DLD1 (cell line): ENCODE data around the gene LRP1B.

ENCODE experiments used
- in situ Hi-C: cut with HindIII; loops from 2 replicates; pipeline ENCODE4 v1.10.0; 2017; ENCODE audit warnings: low sequenced_read_pairs

The LRP1B gene

DNA sequence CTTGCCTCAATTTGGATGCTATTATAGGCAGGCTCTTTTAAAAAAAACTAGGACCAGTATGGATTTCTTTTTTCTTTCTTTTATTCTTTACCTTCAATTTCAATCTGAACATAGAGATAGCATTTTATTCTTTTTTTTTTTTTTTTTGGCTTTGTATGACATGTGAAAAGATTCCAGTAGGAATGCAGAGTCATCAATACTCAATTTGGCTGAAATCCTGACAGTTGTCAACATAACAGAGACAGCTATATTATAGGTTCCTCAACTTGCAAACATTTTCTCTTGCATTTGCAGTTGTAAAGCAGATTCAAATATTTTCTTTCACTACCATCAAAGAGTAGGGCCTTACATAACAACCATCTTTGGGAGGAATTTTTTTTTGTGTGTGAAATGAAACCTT lies 334.4 kb downstream of the LRP1B start:
- in situ Hi-C loops: no loop called here

DNA sequence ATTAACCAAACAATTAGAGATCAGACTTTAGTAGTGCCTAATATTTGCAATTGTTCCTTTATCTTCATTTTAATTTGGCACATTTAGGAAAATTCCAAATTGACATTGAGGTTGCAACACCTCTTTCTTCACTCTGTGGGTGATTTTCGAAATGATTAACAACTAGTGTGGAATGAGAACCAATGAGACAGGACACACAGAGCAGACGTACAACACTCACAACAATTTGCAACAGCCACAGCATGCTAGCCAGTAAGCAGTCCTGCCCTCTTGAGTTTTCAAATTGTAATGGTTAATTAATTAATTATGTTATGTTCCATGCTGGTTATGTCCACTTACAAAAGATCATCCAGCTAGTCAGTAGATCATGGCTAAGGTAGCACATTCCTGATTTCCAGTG lies 339.3 kb downstream of the LRP1B start:
- in situ Hi-C loops: no loop called here

DNA sequence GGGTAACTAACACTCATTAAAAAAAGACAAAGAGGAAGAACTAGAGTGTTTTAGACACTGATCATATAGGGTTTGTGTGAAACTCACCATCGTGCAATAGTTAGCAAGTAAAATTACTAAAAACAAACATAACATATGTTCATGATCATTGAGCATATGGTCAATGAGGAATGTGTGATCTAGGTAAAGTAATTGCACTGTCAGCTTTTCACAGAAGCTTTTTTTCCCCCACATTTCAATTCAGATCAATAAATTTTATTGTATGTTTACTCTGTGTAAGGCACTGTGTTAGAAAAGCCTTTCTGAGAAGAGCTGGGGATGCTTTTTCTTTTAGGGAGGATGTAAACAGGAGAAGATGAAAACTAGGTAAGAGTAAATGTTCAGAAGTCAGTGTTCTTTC lies 348.2 kb downstream of the LRP1B start:
- in situ Hi-C loops: no loop called here

DNA sequence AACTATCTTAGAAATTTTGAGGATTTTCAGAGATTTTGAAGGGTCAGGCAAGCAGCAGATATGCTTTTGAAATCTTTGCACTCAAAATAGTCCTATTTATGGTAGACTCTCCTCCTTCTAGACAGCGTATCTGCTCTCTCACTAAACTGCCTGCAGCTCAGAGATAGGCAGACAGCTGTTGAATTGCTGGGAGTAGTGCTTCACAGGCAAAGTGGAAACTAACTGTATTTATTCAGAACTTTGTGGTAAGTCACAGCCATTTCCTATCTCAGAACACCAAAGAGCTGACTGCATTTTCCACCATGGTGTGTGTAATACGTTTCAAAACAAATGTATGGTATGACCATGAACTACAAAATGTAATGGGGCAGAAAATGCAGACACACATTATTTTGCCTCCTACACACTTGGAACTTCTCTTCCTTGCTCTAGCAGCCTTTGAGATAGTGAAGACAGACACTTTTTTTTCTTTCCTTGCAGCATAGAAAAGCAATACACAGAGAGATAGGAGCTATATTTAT lies 352.4 kb downstream of the LRP1B start:
- in situ Hi-C loops: no loop called here

DNA sequence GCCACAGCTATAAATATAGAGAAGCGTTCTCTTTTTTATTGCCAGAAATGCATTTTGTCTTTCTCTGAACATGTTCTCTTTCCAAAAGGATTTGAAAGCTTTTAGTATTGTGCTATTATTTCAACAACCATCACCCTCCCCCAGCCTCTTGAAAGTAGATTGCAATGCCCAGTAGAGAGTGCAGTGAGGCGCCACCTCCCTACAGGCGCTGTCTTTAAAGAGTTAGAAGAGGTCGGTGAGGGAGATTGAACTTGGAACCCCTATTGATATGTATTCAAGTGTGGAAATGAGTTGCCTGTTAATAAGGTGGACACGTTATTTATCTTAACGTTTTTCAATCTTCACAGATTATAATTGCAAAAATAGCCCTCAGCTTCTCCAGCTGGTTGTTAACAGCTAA lies 360.3 kb downstream of the LRP1B start:
- in situ Hi-C loops: no loop called here

DNA sequence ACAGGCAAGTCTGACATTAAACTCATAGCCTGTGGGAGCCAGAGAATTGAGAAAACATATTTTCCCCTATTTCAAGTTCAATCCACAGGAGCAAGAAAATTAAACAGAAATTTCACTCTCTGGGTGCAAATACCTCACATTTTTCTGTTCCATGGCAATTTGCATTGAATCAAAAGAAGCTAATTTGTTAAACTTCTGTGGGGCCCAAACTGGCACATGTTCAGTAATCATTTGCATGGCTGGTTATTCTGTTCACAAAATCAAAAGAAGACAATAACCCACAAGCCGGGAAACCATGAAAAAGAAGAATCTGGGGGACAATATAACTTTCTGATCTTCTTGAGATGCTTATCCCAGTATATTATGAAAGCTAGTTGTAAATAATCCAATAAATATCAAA lies 363.1 kb downstream of the LRP1B start:
- in situ Hi-C loops: no loop called here

DNA sequence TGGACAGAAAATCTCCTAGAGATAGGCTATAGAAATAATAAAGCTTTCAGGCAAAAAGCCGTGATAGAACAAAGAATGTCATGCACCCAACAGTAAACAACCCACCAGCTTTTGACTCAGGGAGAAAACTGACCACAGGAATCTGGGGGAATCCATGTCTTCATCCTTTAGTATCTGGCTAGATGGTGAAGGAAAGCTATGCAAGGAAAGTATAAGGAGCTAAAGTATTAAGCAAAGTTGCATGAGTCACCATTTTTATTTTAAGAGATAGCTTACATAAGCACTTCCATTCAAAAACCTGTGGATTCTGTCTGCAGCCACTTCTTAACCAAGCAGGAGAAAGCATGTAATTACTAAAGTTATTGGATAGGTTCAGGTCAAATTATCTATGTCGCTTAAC lies 363.8 kb downstream of the LRP1B start:
- in situ Hi-C loops: no loop called here

DNA sequence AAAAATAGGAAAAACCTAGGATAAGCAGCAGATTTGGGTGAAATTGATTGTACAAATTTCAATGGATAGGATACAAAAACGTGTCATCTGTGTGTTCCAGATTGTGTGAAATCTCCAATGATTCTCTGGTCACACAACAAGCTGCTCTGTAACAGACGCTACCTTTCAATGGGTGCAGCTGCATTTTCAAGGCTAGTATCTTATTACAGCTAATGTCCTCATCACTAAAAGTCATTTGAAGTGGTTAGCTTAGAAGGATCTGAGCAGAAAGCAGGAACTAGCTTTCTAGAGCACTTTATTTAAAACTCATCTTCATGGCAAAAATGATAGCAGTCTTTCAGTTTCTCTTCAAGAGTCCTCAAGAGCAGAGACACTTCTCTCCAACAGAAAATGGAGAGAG lies 364.6 kb downstream of the LRP1B start:
- in situ Hi-C loops: no loop called here

DNA sequence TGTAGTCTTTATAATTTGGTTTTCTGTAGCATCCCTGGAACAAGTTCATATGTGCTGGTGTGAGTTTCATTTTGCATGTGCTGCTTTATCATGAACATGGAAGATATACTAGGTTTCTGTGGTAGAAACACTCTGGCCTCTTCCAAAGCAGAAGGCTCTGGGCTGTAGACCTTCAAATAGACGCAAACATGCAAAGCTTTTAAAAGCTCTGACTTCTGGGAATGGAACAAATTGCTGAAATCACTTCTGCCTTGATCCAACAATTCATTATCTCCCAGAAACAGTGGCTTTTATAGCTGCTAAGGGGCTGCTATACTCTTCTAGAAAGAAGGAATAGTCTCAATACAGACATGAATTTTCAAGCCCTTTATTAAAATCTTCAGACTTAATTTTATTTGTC lies 382.2 kb downstream of the LRP1B start:
- in situ Hi-C loops: no loop called here

DNA sequence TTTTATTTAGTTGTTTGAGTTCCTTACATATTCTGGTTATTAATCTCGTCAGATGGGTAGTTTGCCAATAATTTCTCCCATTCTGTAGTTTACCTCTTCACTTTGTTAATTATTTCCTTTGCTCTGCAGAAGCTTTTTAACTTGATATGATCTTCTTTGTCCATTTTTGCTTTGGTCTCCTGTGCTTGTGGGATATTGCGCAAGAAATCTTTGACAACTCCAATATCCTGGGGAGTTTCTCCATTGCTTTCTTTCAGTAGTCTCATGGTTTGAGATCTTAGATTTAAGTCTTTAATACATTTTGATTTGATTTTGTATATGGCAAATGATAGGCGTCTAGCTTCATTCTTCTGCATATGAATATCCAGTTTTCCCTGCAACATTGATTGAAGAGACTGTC lies 389.2 kb downstream of the LRP1B start:
- in situ Hi-C loops: no loop called here

DNA sequence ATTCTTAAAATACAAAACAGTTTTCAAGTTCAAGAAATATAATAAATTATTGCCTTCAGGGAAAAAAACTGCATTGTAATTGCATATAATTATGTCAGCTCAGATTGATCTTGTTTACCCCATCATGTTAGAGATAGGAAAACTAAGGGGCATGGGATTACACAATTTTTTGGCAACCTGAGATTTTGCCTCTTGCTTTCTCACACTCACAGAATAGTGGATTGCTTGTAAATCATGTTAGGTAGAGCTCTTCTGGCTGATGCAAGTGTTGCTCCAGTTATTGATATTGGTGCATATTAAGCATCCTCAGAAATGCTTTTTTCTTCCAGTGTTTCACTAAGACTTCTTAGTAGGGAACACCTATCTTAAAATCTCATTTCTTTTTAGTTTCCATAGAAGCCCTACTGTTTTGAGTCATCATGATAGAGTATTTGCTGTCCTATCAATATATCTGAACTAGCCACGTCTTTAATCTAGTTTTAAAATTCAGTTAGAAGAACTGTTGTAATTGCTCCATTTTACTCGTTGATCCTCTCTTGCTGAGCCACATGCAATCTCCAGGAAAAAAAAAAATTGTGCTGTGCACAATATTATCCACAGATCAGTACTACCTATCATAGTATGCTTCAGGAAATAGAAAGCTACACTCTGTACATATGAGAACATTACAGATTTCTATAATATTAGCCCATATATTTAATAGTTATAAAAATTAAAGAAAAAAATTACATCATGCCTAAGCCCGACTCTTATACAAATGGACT lies 393.1 kb downstream of the LRP1B start:
- in situ Hi-C loops: no loop called here

DNA sequence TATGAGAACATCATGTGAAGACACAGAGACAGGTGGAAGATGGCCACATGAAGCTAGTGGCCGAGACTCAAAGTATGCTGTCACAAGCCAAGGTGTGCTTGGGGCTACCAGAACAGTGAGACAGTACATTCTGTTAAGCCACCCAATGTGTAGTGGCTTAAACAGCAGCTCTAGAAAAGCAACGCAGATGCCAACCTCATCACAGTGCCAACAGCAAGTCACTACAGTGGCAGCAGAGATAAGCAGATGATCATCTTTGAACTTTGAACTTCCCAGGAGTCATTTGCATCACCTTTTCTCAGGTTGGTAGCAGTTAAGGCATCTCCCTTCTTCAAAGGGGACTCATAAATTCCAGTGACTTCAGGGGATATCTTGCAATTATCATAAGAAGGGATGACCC lies 394.4 kb downstream of the LRP1B start:
- in situ Hi-C loops: no loop called here

DNA sequence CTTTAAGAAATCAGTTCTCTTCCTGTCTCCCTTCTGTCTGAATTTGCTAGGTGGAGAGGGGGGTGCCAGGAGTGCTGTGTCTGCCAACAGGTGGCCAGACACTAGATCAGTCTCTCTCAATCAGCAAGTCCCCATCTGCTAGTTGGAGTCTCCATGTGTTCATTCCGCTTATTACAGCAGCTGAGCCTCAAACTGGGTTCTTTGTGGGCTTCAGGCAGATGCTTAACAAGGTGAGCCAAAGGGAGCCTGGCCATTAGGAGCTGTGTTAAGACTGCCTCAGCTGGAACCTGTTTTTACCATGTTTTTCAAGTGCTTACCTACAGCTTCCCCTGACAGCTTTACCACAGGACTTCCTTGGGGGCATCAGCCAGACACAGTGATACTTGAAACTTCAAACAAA lies 401.9 kb downstream of the LRP1B start:
- in situ Hi-C loops: no loop called here

DNA sequence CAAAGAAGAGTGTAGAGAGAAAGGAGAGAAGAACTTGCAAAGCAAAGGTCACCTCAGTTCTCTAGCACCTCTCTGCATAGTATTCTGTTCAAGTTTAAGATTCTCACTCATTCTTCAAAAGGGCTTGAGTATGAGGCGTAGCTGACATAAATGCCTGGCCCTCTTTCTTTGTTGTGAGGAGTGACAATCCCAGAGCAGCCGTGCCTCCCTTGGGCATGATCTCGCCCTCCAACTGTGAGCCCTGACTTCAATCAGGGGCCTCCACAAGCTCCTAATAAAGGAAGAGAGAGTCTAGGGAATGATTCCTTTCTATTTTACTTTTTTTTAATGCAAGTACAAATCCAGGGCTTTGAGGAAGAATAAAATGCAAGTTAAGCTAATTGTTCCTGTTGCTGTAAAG lies 402.7 kb downstream of the LRP1B start:
- in situ Hi-C loops: no loop called here

DNA sequence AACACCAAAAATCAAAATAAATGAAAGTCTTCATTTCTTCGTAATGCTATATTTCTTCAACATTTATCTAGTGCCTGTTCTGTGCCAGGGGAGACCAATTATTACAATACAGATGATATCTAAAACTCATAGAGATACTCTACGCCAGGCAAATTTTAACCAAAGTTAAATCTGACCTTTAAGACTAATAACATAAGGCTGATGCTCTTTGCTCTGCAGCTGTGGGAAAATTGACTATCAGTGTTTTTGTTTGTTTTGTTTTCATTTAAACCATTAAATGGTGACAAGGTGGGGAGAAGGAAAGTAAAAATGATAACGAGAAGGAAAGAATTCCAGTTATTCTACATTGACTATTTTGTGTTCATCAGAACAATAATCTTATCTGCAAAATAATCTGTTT lies 406.4 kb downstream of the LRP1B start:
- in situ Hi-C loops: no loop called here

DNA sequence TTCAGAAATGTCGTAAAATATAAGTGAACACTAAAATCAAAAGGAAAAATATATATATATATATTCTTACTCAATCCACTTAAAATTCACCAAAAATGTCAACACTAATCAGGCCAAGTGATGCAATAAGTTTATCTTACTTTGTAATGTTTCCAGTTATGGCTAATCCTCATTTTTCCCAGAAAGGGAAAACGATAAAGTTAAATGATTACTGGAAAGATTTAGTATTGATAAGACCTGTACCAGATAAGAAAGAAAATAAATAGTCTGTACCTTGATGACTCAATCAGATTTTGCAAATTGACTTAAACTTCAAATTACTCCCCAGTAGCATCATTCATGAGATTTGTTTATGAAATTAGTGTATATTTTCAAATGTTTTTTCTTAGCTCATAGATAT lies 407.0 kb downstream of the LRP1B start:
- in situ Hi-C loops: no loop called here

DNA sequence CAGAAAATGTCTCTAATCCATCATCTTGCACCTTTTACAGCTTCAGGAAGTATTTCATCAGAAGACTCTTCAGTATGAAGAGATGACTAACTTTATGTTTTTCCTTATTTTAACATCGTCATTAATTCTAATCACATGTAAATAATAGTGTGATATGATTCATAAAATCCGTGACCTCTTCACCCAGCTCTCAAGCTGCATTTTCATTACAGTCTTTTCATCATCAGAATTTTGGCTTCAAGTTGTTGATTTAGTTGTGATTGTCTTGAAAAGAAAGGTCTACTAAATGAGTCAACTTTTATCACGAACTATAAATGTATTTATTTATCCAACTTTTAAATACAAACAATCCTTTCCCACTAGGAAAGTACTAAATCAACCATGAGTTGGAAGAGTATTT lies 410.3 kb downstream of the LRP1B start:
- in situ Hi-C loops: no loop called here

DNA sequence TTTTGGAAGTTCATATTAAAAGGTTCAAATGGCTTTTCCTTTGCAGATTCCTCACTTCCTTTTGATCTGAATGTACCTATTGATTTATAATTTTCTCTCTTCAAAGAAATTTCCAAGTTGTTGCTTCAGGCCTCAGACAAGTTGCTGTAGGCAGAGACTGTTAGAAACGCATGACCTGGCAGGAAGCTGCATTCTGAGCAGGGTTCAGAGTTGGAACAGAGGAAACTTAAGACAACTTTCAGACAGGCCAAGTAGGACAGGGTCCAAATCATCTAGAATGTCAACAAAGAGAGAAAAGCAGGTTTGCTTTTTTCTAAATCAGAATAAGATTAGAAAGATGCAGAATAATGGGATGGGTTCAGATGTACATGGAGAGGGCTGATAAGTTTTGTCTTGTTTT lies 416.3 kb downstream of the LRP1B start:
- in situ Hi-C loops: no loop called here

DNA sequence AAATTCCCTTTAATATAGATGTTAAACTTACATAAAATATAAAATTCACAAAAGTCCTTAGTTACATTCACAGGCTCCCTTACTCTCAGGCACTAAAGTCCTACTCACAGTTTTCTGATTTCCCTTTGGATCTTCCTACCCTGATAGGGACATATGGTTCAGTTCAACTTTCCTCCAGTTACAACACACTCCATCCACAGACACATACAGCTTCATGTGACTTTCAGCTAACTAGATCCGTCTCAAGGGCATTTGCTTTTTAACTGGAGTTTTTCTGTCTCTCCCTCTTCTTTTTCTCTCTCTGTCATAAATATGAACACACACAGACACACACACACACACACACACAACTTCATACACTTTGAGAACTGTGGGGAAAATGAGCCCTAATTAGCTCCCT lies 419.2 kb downstream of the LRP1B start:
- in situ Hi-C loops: no loop called here

DNA sequence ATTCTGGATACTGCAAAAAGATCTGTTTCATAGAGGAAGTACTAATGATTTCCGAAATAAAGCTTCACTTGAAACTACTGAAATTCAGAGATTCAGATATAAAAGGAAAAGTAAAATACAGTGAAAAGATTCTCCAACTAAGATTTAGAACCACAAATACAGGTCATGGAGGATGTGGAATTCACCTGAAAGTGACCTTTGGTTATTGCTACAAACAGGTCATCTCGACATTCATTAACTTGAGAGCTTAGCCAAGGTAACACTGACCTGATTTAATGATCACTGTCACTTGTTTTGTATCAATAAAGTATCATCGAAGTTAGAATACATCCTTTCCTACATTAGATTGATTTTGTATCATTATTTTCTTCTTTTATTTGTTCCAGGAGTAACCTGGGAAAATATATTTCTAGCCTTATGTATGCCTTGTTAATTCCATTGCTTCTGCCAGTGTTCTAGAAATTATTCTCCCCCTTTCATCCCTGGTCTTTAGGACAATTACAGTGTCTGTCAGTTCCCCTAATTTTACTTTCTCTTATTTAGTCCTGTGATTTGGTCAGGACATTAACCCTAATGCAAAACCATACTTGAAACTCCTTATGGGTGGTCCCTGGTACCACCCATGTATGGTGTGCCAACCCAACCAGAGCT lies 420.1 kb downstream of the LRP1B start:
- in situ Hi-C loops: no loop called here

DNA sequence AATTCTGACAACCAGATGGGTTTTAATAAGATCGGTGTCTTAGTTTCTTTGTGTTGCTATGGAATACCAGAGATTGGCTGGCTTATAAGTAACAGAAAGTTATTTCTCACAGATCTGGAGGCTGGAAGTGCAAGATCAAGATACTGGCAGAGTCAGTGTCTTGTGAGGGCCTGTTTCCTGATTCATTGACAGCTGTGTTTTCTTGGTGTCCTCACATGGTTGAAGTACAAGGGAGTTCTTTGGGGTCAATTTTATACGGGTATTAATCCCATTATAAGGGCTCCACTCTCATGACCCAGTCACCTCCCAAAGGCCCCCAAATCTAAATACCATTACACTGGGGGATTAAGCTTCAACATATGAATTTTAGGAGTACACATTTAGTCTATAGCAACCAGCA lies 421.1 kb downstream of the LRP1B start:
- in situ Hi-C loops: no loop called here

DNA sequence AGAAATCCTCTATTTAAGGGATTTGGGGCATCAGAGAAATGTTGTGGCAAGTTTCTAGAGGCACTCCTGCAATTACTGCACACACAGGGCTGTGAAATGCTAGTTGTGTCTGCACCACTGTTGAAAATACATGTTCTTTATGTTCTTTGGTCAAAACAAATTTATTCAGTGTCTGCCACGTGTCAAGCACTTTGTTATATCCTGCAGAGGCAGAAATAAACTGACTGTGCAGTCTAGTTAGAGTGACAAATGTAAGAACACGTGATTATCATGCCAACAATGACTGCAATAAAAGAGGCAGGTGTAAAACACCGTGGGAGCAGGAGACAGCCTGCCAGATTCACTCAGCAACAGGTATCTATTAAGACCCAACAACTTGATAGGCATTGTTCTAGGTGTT lies 423.3 kb downstream of the LRP1B start:
- in situ Hi-C loops: no loop called here

DNA sequence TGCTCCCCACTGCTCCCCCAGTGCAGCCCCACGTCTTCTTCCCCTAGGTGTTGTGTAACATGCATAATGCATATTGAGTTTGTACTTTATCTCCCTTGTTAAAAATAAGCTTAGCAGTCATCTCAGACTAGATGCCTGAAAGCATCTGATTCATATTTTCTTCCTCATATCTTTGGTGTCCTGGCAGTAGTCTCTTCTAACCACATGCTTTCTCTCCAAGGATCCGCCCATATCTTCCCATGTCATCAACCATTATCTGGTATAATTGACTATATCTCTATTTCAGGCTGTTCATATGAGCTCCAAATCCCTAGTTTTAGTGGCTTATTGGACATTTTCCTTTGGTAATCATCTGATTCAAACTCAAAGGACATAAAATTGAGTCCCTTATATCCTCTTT lies 426.3 kb downstream of the LRP1B start:
- in situ Hi-C loops: no loop called here
